Sigmoid colon (tissue), 4 donors: ENCODE results near the gene PRR18.
"Not testable (repeated sequence)": the region's sequence is repeated elsewhere in the genome, so short reads cannot be mapped to it uniquely, and the experiment has no call there.

Experiments
- POLR2AphosphoS5 ChIP-seq, 4 donors: sonication (generic); formaldehyde crosslinking; IDR thresholded peaks; one replicate each; pipeline ENCODE4 v1.6.1; 2017; ENCODE audit warnings: antibody characterized with exemption in 4 of 4
- TF ChIP-seq, protein P1 (sequence below), 4 experiments: fragments of 450-650 bp in 3 of 4; fragments of 200-600 bp in 1 of 4; IDR thresholded peaks; one replicate each; pipeline ENCODE4 v1.5.1; 2016 to 2019; ENCODE audit warnings: antibody characterized with exemption in 4 of 4, mild to moderate bottlenecking in 3 of 4, moderate library complexity in 2 of 4

- TF ChIP-seq POLR2AphosphoS5 (IDR thresholded peaks at IDR 0.05) = not testable (repeated sequence)
- TF ChIP-seq, protein P1, sequence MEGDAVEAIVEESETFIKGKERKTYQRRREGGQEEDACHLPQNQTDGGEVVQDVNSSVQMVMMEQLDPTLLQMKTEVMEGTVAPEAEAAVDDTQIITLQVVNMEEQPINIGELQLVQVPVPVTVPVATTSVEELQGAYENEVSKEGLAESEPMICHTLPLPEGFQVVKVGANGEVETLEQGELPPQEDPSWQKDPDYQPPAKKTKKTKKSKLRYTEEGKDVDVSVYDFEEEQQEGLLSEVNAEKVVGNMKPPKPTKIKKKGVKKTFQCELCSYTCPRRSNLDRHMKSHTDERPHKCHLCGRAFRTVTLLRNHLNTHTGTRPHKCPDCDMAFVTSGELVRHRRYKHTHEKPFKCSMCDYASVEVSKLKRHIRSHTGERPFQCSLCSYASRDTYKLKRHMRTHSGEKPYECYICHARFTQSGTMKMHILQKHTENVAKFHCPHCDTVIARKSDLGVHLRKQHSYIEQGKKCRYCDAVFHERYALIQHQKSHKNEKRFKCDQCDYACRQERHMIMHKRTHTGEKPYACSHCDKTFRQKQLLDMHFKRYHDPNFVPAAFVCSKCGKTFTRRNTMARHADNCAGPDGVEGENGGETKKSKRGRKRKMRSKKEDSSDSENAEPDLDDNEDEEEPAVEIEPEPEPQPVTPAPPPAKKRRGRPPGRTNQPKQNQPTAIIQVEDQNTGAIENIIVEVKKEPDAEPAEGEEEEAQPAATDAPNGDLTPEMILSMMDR (IDR thresholded peaks at IDR 0.05) = not testable (repeated sequence)
Observed at GRCh38 chr6:166345672-166346071, 37.5 kb upstream of the PRR18 start.
